Measurements from ENCODE around the gene MINAR2.

- no peak for TF ChIP-seq EP300 (IDR thresholded peaks at IDR 0.05; ENCODE audit: borderline replicate concordance)
- TF ChIP-seq REST (IDR thresholded peaks at IDR 0.05; ENCODE audit: low read depth) = no peak
- TF ChIP-seq ZBTB7A (IDR thresholded peaks at IDR 0.05; ENCODE audit: low read depth) = no peak
- no peak for TF ChIP-seq FOXM1 (IDR thresholded peaks at IDR 0.05; ENCODE audit: borderline replicate concordance, low read depth)
- no peak for TF ChIP-seq YY1 (IDR thresholded peaks at IDR 0.05; ENCODE audit: low read depth)
- TF ChIP-seq EGR1 (IDR thresholded peaks at IDR 0.05) = no peak
- no peak for TF ChIP-seq TAF1 (IDR thresholded peaks at IDR 0.05; ENCODE audit: low read depth)
- TF ChIP-seq USF1 (IDR thresholded peaks at IDR 0.05) = no peak
- no peak for TF ChIP-seq MAX (IDR thresholded peaks at IDR 0.05)
- no peak for TF ChIP-seq RAD21 (IDR thresholded peaks at IDR 0.05; ENCODE audit: low read depth)
- no peak for TF ChIP-seq CEBPB (IDR thresholded peaks at IDR 0.05)
These were observed 8.1 kb upstream of the MINAR2 start for GRCh38 chr5:129739773-129740172.

All from Ishikawa (cell line).